Body of pancreas (tissue), 4 donors: ENCODE measurements around the gene TMEM150B.

Experiments used
- POLR2A ChIP-seq, 3 donors: fragments of 450-650 bp; IDR thresholded peaks; one replicate each; pipeline ENCODE4 v1.6.1; 2016; ENCODE audit warnings: antibody characterized with exemption in 3 of 3, mild to moderate bottlenecking in 2 of 3
- TF ChIP-seq, protein P1 (sequence below), 7 experiments: fragments of 450-650 bp in 4 of 7; fragments of 200-600 bp in 3 of 7; sonication (generic) in 3 of 7; IDR thresholded peaks; one replicate each; pipeline ENCODE4 v1.5.1; 2016 to 2019; ENCODE audit warnings: antibody characterized with exemption in 7 of 7

DNA sequence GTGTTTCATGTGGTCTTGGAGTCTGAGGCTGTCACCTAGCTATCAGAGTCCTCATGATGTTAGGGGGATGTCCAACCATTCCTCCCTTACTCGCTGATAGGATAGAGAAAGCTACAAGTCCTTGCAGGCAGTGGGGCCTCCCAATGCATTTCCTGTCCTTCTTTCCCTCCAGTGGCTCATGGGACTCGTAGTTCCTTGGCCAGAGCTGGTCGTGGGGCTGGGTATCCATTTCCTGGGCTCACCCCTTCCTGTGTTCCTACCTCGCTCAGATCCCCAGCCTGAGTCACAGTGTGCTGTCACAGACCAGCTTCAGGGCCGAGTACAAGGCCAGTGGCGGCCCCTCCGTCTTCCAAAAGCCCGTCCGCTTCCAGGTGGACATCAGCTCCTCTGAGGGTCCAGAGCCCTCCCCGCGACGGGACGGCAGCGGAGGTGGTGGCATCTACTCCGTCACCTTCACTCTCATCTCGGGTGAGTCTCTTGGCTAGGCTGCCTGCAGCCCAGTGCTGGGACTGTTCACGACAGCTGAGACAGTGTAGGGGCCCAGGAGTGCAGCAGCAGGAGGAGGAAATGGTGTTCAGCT, 19.1 kb downstream of the TMEM150B start:
- no peak for TF ChIP-seq POLR2A (IDR thresholded peaks at IDR 0.05)
- TF ChIP-seq, protein P1, sequence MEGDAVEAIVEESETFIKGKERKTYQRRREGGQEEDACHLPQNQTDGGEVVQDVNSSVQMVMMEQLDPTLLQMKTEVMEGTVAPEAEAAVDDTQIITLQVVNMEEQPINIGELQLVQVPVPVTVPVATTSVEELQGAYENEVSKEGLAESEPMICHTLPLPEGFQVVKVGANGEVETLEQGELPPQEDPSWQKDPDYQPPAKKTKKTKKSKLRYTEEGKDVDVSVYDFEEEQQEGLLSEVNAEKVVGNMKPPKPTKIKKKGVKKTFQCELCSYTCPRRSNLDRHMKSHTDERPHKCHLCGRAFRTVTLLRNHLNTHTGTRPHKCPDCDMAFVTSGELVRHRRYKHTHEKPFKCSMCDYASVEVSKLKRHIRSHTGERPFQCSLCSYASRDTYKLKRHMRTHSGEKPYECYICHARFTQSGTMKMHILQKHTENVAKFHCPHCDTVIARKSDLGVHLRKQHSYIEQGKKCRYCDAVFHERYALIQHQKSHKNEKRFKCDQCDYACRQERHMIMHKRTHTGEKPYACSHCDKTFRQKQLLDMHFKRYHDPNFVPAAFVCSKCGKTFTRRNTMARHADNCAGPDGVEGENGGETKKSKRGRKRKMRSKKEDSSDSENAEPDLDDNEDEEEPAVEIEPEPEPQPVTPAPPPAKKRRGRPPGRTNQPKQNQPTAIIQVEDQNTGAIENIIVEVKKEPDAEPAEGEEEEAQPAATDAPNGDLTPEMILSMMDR (IDR thresholded peaks at IDR 0.05) = no peak
